Activated T-helper 17 cell treated with anti-CD3 and anti-CD28 coated beads, Interleukin-2, amount 50 U/mL, for 72 hours (primary cell): Measurements from ENCODE around the gene TRIM14. TPM values are rescaled to one million over a fixed set of nuclear protein-coding genes. Genes with fewer than 3 reads are reported as not detected.
A peak's percentile ranks its signal among the peaks of the same experiment; 100 is the strongest.

Experiments
- ATAC-seq: fragments of 150-1000 bp; cut with Tn5 transposase; replicated peaks from 2 replicates; pipeline ENCODE4 v1.10.0; 2021; ENCODE audit warnings: mild to moderate bottlenecking, moderate library complexity
- H3K27ac Mint-ChIP-seq: one replicate; pipeline ENCODE4 v1.8.0; 2022; ENCODE audit warnings: mixed read lengths
- H3K27me3 Mint-ChIP-seq: one replicate; pipeline ENCODE4 v1.8.0; 2022; ENCODE audit warnings: mixed read lengths
- H3K36me3 Mint-ChIP-seq: one replicate; pipeline ENCODE4 v1.8.0; 2022; ENCODE audit warnings: low read depth, mild to moderate bottlenecking, mixed read lengths
- H3K4me1 Mint-ChIP-seq: one replicate; pipeline ENCODE4 v1.8.0; 2022; ENCODE audit warnings: mixed read lengths
- H3K4me3 Mint-ChIP-seq: one replicate; pipeline ENCODE4 v1.8.0; 2022; ENCODE audit warnings: mild to moderate bottlenecking, mixed read lengths
- H3K9me3 Mint-ChIP-seq: one replicate; pipeline ENCODE4 v1.8.0; 2022; ENCODE audit warnings: mixed read lengths
- total RNA-seq, 2 donors: library from RNA; stranded (reverse); gene quantifications; one replicate each; pipeline ENCODE4 v1.2.3, GENCODE V29; 2022

The TRIM14 gene
- total RNA-seq, 2 donors from 2014 or later, result 43.4 to 57.8 TPM

DNA sequence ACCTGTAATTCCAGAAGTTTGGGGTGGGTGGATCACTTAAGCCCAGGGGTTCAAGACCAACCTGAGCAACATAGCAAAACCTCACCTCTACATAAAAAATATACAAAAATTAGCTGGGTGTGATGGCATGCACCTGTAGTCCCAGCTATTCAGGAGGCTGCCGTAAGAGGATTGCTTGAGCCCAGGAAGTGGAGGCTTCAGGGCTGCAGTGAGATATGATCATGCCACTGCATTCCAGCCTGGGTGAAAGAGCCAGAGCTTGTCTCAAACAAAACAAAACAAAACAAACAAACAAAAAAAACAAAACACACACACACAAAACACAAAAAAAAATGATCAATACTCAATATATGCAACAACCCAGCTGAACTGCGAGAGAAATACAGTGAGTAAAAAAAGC, 29.5 kb upstream of the TRIM14 start:
- Mint-ChIP-seq H3K27me3 (no peaks in the 10 kb centered on the region), H3K27ac (no peak overlapping the region), H3K4me3 (no peak overlapping the region), H3K9me3 (no peaks in the 10 kb centered on the region), H3K36me3 (no peaks in the 10 kb centered on the region), H3K4me1 (peaks cover 7% of the 10 kb centered on the region)
- no peak for ATAC-seq

DNA sequence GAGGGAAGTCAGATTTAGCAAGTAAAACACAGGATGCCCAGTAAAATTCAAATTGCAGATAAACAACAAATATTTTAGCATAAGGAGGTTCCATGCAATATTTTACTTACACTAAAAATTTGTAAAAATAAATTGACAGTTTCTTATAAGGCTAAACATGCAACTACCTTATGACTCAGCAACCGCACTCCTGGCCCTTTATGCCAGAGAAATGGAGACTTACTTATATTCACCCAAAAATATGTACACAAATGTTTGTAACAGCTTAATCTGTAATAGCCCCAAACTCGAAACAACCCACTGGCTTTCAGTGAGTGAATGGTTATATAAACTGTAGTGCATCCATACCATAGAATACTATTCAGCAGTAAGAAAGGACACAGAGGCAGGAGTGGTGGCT, 28.6 kb upstream of the TRIM14 start:
- H3K36me3 Mint-ChIP-seq, result no peaks in the 10 kb centered on the region
- no peak overlapping the region for H3K4me3 Mint-ChIP-seq
- H3K27me3 Mint-ChIP-seq, result no peaks in the 10 kb centered on the region
- peak overlapping the region; percentile 1 for H3K27ac Mint-ChIP-seq
- no peaks in the 10 kb centered on the region for H3K9me3 Mint-ChIP-seq
- ATAC-seq, result peak; percentile 45
- peaks cover 7% of the 10 kb centered on the region for H3K4me1 Mint-ChIP-seq

DNA sequence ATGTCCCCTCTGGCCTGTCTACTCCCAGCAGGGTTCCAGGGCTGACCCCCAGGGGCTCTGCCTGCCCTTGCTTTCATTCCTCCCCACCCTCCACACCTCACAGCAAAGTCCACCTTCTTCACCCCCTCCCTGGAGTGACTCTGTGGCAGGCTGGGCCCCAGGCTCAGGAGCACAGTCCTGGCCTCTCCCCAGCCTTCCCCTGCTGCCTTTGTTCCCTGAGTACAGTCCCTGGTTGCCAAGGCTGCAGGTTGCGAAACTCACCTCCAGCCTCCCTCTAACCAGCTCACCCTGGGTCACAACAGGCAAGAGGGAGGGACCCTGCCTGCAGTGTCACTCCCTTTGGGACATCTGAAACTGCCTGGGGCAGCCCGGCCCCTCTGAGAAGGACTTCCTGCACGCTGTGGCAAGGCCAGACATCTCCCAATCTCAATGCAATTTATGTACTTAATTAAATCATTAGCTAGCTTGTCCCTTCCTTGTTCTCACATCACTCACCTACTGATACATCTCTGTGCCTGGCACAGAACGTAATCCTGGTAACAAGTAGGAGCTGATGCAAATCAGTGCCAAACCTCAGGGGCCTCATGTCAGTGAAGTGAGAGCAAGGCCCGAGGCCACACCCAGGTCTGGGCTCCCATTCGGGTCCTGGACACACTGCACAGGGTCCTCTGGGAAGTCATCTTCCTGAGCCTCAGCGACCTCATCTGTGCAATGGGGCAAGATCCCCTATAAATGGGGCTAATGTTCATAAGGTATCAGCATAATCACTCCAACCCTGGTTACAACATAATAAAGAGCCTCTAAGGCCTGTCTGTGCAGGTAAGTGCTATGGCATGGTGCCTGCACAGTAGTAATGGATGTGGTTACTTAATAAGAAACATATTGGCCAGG, 27.3 kb upstream of the TRIM14 start:
- Mint-ChIP-seq H3K27ac (peak overlapping the region; percentile 50), H3K4me3 (no peak overlapping the region), H3K4me1 (peaks cover 7% of the 10 kb centered on the region), H3K27me3 (no peaks in the 10 kb centered on the region), H3K9me3 (no peaks in the 10 kb centered on the region), H3K36me3 (no peaks in the 10 kb centered on the region)
- no peak for ATAC-seq

DNA sequence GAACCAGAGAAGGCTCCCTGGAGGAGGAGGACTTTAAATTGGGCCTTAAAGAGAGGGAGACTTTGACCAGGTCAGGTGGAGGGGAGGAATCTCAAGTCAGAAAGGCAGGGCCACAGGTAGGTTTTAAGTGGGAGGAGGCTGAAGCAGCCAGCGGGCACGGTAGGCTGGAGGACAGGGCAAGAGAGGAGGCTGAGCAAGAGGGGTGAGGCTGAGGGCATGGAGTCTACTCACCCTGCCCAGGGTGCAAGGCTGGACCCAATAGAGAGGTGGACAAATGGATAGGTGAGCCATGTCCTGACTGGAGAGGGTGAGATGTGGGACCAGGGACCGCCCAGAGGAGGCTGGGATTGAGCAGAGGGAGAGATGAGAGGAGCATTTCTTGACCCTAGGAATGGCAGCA, 25.6 kb upstream of the TRIM14 start:
- Mint-ChIP-seq H3K9me3 (no peaks in the 10 kb centered on the region), H3K27ac (peak overlapping the region; percentile 11), H3K4me1 (no peaks in the 10 kb centered on the region), H3K27me3 (no peaks in the 10 kb centered on the region), H3K4me3 (no peak overlapping the region), H3K36me3 (no peaks in the 10 kb centered on the region)
- no peak for ATAC-seq

DNA sequence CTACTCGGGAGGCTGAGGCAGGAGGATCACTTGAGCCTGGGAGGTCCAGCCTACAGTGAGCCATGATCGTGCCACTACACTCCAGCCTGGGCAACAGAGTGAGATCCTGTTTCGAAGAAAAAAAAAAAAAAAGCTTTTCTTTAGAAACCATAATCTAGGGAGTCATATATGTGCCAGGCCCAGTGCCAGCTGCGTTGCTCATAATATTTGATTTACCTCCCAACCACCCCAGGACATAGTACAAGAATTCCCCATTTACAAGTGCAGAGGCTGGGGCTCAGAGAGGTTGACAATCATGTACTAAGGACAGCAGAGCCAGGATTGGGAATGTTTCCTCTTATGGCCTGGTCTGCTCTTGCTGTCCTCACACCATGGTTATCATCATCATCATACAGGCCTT, 25.1 kb upstream of the TRIM14 start:
- Mint-ChIP-seq H3K9me3 (no peaks in the 10 kb centered on the region), H3K4me3 (no peak overlapping the region), H3K4me1 (no peaks in the 10 kb centered on the region), H3K27me3 (no peaks in the 10 kb centered on the region), H3K36me3 (no peaks in the 10 kb centered on the region), H3K27ac (peak overlapping the region; percentile 11)
- ATAC-seq, result no peak

DNA sequence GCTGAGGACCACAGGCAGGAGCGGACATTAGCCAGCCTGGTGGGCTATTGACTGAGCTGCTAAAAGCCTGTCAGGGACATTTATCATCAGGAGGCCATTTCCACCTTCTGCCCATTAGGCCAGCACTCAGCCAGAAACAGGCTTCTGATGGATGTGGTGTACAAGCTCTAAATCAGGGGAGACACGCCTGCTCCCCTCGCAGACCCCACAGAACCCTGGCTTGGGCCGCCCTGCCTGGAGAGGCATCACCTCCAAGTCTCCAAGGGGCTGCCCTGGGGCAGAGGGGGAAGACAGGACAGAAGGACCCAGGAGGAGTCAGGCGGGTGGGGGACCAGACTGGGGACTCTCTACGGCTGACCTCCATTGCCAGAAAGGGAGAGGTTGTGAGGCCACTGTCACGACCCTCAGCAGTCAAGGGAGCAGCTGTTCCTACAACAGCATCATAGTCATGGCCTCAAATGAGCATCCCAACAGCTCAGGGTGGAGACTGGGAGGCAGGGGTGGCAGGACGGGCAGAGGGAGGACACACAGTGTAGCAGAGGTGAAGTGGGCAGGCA, 24.0 kb upstream of the TRIM14 start:
- no peaks in the 10 kb centered on the region for H3K27me3 Mint-ChIP-seq
- no peak for ATAC-seq
- H3K4me3 Mint-ChIP-seq, result no peak overlapping the region
- no peaks in the 10 kb centered on the region for H3K4me1 Mint-ChIP-seq
- H3K9me3 Mint-ChIP-seq, result no peaks in the 10 kb centered on the region
- H3K27ac Mint-ChIP-seq, result peak overlapping the region; percentile 25
- no peaks in the 10 kb centered on the region for H3K36me3 Mint-ChIP-seq

DNA sequence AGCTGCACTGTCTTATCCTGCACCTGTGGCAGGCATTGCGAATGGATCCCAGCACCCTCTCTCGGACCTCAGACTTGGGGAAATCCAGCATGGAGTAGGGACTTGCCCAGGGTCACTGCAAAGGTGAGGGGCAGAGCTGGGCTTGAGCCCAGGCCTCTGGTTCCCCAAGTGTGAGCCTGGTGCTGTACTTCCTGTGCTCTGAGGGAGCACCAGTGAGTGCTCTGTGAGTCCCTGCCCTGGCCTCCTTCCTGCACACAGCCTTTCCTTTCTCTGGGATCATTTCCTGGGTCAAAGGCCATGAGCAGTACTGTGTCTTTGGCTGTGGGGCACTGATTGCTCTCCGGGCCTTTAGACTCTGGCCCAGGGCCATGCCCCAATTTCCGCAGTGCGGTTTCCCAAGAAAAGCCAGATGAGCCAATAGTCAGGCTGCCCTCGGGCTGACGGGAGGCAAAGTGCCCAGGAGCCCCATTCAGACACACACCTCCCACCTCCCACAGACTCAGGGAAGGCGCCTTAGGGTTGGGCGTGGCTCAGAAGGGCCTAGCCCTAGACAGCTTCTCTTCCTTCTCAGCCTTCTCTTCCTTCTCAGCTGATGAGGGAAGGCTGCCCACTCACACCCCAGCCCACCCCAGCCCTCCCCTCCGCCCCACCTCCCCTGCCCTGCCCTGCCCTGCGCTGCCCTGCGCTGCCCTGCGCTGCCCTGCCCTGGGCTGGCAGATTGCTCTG, 23.3 kb upstream of the TRIM14 start:
- no peaks in the 10 kb centered on the region for H3K4me1 Mint-ChIP-seq
- no peaks in the 10 kb centered on the region for H3K9me3 Mint-ChIP-seq
- ATAC-seq, result no peak

DNA sequence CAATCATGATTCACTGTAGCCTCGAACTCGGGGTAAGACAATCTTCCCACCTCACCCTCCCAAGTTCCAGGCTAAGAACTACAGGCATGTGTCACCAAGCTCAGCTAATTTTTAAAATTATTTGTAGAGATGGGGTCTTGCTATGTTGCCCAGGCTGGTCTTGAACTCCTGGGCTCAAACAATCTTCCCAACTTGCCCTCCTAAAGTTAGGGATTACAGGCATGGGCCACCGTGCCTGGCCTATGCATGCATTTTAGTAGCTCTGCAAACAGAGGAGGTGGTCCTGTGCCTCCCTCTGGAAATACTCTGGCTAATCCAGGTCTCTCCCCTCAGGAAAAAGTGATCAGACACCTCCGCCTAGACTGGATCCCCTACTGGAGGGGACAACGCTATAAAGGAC, 21.5 kb upstream of the TRIM14 start:
- Mint-ChIP-seq H3K36me3 (no peaks in the 10 kb centered on the region), H3K27ac (no peak overlapping the region), H3K27me3 (no peaks in the 10 kb centered on the region), H3K4me3 (no peak overlapping the region), H3K4me1 (no peaks in the 10 kb centered on the region), H3K9me3 (no peaks in the 10 kb centered on the region)
- ATAC-seq, result no peak

More for the DNA sequence above, 23.3 kb upstream of the TRIM14 start:
- no peaks in the 10 kb centered on the region for H3K36me3 Mint-ChIP-seq
- no peak overlapping the region for H3K27ac Mint-ChIP-seq
- H3K4me3 Mint-ChIP-seq, result no peak overlapping the region
- H3K27me3 Mint-ChIP-seq, result no peaks in the 10 kb centered on the region

DNA sequence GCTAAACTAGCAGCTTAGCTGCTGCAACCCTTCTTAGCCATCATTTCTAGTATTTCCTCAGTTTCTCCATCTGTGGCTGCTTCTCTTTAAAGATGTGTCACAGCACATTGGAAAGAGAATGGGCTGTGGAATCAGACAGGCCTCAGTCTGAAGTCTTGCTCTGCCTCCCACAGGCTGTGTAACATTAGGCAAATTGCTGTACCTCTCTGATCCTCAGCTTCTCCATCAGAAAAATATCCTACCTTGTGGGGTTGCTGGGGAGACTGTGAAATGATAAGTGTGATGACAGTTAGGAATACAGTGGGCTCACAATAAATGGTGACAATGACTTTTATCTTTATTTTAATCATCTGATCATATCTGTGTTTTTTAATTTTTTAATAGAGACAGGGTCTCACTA, 17.5 kb upstream of the TRIM14 start:
- no peaks in the 10 kb centered on the region for H3K27me3 Mint-ChIP-seq
- peaks cover 6% of the 10 kb centered on the region for H3K36me3 Mint-ChIP-seq
- H3K4me1 Mint-ChIP-seq, result no peaks in the 10 kb centered on the region
- H3K4me3 Mint-ChIP-seq, result no peak overlapping the region
- peak overlapping the region; percentile 0 for H3K27ac Mint-ChIP-seq
- ATAC-seq, result no peak
- H3K9me3 Mint-ChIP-seq, result no peaks in the 10 kb centered on the region

DNA sequence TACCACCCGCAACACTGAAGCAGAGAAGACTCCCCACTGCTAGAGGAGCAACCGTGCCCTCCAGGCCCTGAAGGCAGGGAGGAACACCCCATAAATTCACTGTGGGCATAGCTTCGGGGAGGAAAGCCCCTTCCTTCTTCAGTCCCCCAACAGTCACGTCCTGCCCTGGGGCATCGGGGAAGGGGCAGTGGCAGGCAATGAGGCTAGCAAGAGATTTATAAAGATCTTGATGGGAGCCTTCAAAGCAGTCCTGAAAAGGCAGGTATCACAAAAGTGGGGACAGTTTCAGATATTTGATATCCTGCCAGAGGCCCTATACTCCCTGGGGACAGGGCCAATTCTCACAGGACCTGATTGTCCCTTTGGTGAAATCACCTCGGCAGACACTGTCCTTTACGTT, 16.9 kb upstream of the TRIM14 start:
- Mint-ChIP-seq H3K4me1 (no peaks in the 10 kb centered on the region), H3K9me3 (no peaks in the 10 kb centered on the region)
- ATAC-seq, result no peak

DNA sequence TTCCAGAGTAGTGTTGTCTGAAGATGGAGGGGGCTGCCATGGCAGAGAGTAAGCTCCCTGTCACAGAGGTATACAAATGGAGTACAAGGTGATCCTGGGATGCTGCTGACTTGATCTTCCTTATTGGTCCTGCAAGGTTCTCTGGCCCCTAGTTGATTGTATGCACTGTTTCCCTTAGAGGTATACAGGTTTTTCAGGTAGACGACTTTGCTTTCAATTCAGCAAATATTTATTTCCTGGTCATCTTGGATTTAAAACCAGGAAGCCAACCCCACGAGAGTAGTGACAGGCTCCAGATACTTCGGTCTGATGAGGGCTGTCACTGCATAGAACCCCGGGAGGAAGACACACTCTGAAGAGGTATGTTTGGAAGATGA, 16.5 kb upstream of the TRIM14 start:
- no peaks in the 10 kb centered on the region for H3K4me1 Mint-ChIP-seq
- H3K36me3 Mint-ChIP-seq, result peaks cover 6% of the 10 kb centered on the region
- no peak overlapping the region for H3K4me3 Mint-ChIP-seq
- no peaks in the 10 kb centered on the region for H3K27me3 Mint-ChIP-seq
- H3K27ac Mint-ChIP-seq, result peak overlapping the region; percentile 50
- ATAC-seq, result no peak
- no peaks in the 10 kb centered on the region for H3K9me3 Mint-ChIP-seq

More for the DNA sequence above, 16.9 kb upstream of the TRIM14 start:
- Mint-ChIP-seq H3K36me3 (peaks cover 6% of the 10 kb centered on the region), H3K4me3 (no peak overlapping the region), H3K27me3 (no peaks in the 10 kb centered on the region), H3K27ac (peak overlapping the region; percentile 50)

DNA sequence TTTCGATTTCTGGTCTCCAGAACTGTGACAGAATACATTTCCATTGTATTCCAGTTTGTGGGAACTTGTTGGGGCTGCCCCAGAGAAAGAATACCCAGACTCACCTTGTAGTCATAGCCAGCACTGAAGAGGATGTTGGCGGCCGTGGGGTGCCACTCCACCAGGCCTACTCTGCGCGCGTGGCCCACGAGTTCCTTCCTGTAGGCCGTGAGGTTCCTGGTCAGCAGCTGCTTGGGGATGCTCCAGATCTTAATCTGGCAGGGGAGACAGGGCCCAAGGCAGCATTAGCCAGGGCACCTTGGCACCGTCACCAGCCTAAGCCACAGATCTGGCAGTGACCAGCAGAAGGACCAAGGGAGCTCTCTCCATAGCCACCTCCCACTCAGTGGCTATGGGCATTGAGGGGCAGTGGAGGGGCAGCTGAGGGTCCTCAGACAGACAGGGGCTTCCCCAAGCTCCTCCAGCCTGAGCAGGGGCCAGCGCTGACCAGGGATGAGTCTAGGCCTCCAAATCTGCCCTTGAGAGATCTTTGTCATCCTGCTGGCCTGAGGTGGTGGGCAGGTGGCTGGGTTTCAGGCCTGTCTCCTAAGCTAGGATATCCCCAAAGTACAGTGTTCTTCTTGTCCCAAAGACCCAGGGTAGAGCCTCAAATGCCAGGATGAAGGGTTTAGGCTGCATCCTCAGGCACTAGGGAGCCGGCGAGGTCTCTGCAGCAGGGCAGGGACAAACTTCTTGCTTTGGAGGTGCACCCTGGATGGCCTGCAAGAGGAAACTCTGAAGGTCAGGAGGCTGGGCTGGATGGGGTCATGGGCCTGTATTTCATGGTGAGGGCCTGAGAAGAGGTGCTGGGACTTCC, 15.9 kb upstream of the TRIM14 start:
- H3K27me3 Mint-ChIP-seq, result no peaks in the 10 kb centered on the region
- no peaks in the 10 kb centered on the region for H3K4me1 Mint-ChIP-seq
- H3K9me3 Mint-ChIP-seq, result no peaks in the 10 kb centered on the region
- H3K36me3 Mint-ChIP-seq, result peaks cover 6% of the 10 kb centered on the region
- no peak overlapping the region for H3K4me3 Mint-ChIP-seq
- ATAC-seq, result no peak
- H3K27ac Mint-ChIP-seq, result peak overlapping the region; percentile 50

DNA sequence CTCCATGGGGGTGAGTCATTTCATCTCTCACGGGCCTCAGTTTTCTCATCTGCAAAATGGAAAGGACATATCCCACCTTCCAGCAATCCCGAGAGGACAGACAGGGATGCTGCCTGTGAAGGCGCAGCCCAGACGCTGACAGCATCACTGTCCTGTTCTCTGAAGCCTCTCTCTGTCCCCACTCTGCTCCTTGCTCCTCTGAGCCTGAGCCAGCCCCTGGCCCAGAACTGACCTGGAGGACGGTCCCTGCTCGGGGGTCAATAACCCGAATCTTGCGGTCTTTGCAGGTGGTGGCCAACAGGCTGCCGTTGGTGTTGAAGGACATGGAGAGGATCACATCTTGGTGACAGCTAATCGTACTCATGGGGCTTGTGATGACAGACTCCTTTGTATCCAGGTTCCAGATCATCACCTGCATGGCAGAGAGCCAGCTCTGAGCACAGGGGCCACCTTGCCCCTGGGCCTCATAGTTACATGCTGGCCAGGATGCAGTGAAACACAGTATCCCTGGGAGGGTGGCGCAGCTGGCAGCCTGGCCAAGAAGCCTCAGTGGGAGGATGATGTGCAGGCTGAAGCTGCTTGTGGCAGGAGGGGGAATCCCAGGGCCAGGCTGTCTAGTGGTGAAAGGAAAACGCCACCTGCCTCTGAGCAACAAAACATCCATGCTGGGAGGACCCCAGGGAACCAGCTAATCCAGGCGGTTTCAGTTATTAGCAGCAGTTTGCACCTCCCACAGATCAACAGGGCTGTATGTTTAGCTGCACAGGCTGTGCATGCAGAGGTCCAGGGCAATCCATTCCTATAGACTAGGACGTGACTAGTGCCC, 14.0 kb upstream of the TRIM14 start:
- H3K4me3 Mint-ChIP-seq, result no peak overlapping the region
- H3K36me3 Mint-ChIP-seq, result peaks cover 6% of the 10 kb centered on the region
- H3K4me1 Mint-ChIP-seq, result peaks cover 4% of the 10 kb centered on the region
- H3K27me3 Mint-ChIP-seq, result no peaks in the 10 kb centered on the region
- peak; percentile 66 for ATAC-seq
- H3K27ac Mint-ChIP-seq, result peak overlapping the region; percentile 81
- no peaks in the 10 kb centered on the region for H3K9me3 Mint-ChIP-seq
